IPS-15b (cell line): ENCODE results near the gene NABP2.

ENCODE experiments used
- H3K27me3 ChIP-seq: one replicate; pipeline ENCODE4 v1.6.1; 2013; ENCODE audit warnings: low read length; ENCODE audit not compliant: control insufficient read depth, insufficient read depth
- H3K36me3 ChIP-seq: one replicate; pipeline ENCODE4 v1.6.1; 2013; ENCODE audit warnings: low read length; ENCODE audit not compliant: control insufficient read depth, insufficient read depth
- H3K4me1 ChIP-seq: one replicate; pipeline ENCODE4 v1.6.1; 2013; ENCODE audit warnings: mild to moderate bottlenecking, low read length; ENCODE audit not compliant: control insufficient read depth, insufficient read depth
- H3K4me3 ChIP-seq: one replicate; pipeline ENCODE4 v1.5.1; 2013; ENCODE audit warnings: low read depth, low read length
- H3K9ac ChIP-seq: one replicate; pipeline ENCODE4 v1.6.1; 2013; ENCODE audit warnings: low read depth, mild to moderate bottlenecking, low read length
- H3K9me3 ChIP-seq: one replicate; pipeline ENCODE4 v1.6.1; 2013; ENCODE audit warnings: mild to moderate bottlenecking, low read length; ENCODE audit not compliant: control insufficient read depth, insufficient read depth

The NABP2 gene

DNA sequence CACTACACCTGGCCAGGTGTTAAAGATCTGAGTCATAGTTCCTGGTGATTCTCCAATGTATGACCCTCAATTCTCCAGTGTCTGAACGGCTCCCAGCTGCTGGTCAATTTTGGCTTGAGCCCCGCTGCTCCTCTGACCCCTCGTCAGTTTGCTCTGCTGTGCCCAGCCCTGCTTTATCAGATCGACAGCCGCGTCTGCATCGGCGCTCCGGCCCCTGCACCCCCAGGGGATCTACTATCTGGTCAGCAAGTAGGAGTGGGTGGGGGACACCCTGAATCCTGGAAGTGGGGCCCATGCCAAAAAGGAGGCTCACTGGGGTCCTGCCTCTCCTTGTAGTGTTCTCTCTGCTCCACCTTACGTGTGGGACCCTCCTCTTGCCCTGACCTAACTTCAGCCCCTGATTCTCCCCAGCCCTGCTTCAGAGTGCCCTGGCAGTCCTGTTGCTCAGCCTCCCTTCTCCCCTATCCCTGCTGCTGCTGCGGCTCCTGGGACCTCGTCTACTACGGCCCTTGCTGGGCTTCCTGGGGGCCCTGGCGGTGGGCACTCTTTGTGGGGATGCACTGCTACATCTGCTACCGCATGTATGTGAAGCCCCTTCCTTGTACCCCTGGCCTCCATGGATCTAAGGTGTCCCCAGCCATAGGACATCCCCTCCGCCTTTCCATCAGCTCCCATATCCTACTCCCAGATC, 10.7 kb downstream of the NABP2 start:
- Histone ChIP-seq H3K27me3 (no peaks in the 10 kb centered on the region), H3K4me1 (peaks cover 2% of the 10 kb centered on the region), H3K4me3 (no peak overlapping the region), H3K36me3 (peaks cover 10% of the 10 kb centered on the region), H3K9ac (no peak overlapping the region), H3K9me3 (no peaks in the 10 kb centered on the region)

DNA sequence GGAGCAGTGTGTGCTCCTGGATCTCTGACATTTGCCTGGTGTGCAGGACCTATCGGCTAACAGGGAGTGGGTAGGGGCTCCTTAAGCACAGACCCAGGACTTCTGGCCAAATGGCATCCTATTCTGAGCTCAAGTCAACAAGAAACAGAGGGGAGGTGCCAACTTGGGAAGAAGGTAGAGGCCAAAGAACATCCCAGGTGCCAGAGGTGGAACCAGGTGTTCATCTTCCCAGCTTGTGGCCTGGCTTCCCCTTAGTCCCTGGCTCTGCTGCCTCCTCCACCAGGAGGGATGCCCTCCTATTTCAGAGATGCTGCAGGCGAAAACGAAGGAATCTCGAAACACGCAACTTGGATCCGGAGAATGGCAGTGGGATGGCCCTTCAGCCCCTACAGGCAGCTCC, 11.9 kb downstream of the NABP2 start:
- Histone ChIP-seq H3K4me3 (no peak overlapping the region), H3K9ac (no peak overlapping the region)

GRCh38 chr12:56236985-56237384, 12.8 kb downstream of the NABP2 start:
- Histone ChIP-seq H3K4me1 (no peaks in the 10 kb centered on the region), H3K9ac (no peak overlapping the region), H3K9me3 (no peaks in the 10 kb centered on the region), H3K36me3 (peaks cover 16% of the 10 kb centered on the region), H3K27me3 (no peaks in the 10 kb centered on the region), H3K4me3 (no peak overlapping the region)

More for the DNA sequence above, 11.9 kb downstream of the NABP2 start:
- H3K36me3 ChIP-seq, result peaks cover 10% of the 10 kb centered on the region
- no peaks in the 10 kb centered on the region for H3K4me1 ChIP-seq
- H3K27me3 ChIP-seq, result no peaks in the 10 kb centered on the region
- H3K9me3 ChIP-seq, result no peaks in the 10 kb centered on the region

GRCh38 chr12:56237552-56237951, 13.4 kb downstream of the NABP2 start:
- H3K9me3 ChIP-seq, result no peaks in the 10 kb centered on the region
- no peak overlapping the region for H3K4me3 ChIP-seq
- H3K4me1 ChIP-seq, result no peaks in the 10 kb centered on the region
- H3K27me3 ChIP-seq, result no peaks in the 10 kb centered on the region
- peaks cover 18% of the 10 kb centered on the region for H3K36me3 ChIP-seq
- no peak overlapping the region for H3K9ac ChIP-seq

DNA sequence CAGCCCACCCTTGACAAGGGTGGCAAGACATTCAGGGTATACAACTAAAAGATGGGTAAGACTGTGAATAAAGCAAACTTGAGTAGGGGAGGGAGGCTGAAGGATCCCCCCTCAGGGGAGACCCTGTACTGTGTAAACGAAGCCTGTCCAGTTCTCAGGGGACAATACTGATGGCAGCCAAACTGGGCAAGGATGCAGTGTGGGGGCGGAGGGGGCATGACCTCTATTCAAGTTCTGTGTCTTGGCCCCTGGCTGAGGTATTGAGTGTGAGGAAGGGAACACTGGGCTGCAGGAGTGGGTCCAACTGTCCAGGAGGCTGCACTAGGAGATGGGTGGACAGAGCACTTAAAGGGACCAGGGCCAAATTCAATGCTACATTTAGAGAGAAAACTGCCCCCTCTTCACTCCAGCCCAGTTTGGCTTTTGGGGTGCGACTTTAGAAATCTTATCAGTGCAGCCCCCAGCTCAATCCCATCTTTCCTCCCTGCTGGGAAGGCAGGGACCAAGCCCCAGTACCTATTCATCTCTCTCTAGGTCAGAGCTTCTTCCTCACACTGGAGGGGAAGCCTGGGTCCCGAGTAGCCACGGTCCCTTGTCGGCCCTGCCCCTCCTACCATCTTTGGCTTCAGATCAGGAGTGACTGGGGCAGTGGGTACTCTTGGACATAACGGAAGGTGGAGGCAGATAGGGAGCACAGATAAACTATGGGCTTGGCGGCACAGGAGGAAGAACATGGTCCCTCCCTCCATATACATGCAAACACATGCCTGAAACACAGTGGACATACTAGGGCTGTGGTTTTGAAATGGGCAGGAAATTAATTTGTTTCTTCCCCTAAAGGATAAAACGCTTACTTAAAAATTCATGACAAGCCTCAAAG, 17.5 kb downstream of the NABP2 start:
- peaks cover 45% of the 10 kb centered on the region for H3K36me3 ChIP-seq
- no peaks in the 10 kb centered on the region for H3K4me1 ChIP-seq
- no peaks in the 10 kb centered on the region for H3K9me3 ChIP-seq
- no peaks in the 10 kb centered on the region for H3K27me3 ChIP-seq
- no peak overlapping the region for H3K9ac ChIP-seq
- H3K4me3 ChIP-seq, result no peak overlapping the region

DNA sequence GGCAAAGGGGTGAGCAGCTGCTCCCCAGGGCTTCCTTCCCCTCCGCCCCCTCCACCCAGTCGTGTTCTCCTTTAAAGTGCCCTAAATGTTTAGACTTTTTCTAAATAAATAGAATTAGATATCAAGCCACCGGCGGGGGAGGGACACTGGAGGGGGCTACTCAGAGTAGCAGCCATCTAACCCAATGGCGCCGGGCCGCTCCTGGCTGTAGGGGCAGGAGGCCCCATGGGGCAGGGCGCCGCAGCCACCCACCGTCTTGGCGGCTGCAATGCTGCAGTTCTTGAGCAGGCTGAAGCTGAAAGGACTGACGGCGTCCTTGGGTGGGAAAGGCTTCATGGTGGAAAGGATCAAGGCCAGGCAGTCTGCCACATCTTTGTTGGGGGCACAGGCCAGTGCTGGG, 18.8 kb downstream of the NABP2 start:
- H3K36me3 ChIP-seq, result peaks cover 51% of the 10 kb centered on the region
- H3K9ac ChIP-seq, result no peak overlapping the region

DNA sequence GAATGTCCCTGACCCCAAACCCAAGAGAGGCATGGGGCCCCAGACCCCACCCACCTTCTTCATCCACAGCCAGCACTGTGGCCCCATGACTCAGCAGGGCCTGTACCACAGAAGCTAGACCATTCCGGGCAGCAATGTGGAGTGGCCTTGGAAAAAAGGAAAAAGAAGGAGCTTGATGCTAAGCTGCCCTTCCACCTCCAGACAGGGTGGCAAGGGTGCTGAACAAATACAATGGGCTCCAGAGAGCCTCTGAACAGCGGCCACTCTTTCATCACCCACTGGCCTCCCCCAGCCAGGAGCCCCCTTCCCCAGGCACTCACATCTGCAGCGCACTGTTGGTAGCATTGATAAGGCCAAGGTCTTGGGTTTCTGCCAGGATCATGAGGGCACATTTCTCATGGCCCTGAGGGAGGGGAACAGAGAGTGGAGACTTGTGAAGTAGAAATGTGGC, 19.6 kb downstream of the NABP2 start:
- H3K9me3 ChIP-seq, result no peaks in the 10 kb centered on the region
- no peaks in the 10 kb centered on the region for H3K27me3 ChIP-seq
- H3K4me1 ChIP-seq, result no peaks in the 10 kb centered on the region
- no peak overlapping the region for H3K4me3 ChIP-seq
- peaks cover 58% of the 10 kb centered on the region for H3K36me3 ChIP-seq
- H3K9ac ChIP-seq, result no peak overlapping the region

More for the DNA sequence above, 18.8 kb downstream of the NABP2 start:
- Histone ChIP-seq H3K4me3 (no peak overlapping the region), H3K9me3 (no peaks in the 10 kb centered on the region), H3K27me3 (no peaks in the 10 kb centered on the region), H3K4me1 (no peaks in the 10 kb centered on the region)

DNA sequence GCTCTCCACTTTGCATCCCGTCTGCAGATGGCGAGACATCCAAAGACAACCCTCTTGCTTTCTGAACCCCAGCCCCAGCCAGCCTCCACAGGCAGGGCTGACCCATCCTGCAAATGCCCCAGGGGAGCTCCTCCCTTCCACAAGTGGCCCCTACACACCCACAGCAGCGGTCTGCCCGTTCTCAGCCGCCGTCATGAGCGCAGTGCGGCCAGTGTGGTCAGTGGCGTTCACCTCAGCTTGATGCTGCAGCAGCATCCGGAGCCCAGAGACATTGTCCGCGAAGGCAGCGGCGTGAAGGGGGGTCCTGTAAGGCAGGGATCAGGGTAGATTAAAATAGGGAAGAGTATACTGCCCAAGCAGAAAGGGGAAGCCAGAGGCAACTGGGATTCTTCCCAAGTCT, 20.4 kb downstream of the NABP2 start:
- no peaks in the 10 kb centered on the region for H3K4me1 ChIP-seq
- no peaks in the 10 kb centered on the region for H3K27me3 ChIP-seq
- no peaks in the 10 kb centered on the region for H3K9me3 ChIP-seq
- H3K9ac ChIP-seq, result no peak overlapping the region
- peaks cover 61% of the 10 kb centered on the region for H3K36me3 ChIP-seq
- H3K4me3 ChIP-seq, result no peak overlapping the region

- Histone ChIP-seq H3K4me1 (no peaks in the 10 kb centered on the region), H3K9me3 (no peaks in the 10 kb centered on the region), H3K36me3 (peaks cover 66% of the 10 kb centered on the region), H3K4me3 (no peak overlapping the region), H3K9ac (no peak overlapping the region), H3K27me3 (no peaks in the 10 kb centered on the region)
These were observed 23.8 kb downstream of the NABP2 start for GRCh38 chr12:56247923-56248322.

- no peaks in the 10 kb centered on the region for H3K4me1 ChIP-seq
- no peaks in the 10 kb centered on the region for H3K9me3 ChIP-seq
- H3K36me3 ChIP-seq, result peaks cover 68% of the 10 kb centered on the region
- no peak overlapping the region for H3K9ac ChIP-seq
- no peaks in the 10 kb centered on the region for H3K27me3 ChIP-seq
- H3K4me3 ChIP-seq, result no peak overlapping the region
These were observed 24.6 kb downstream of the NABP2 start for GRCh38 chr12:56248711-56249110.

GRCh38 chr12:56252649-56253048, 28.5 kb downstream of the NABP2 start:
- Histone ChIP-seq H3K4me1 (peaks cover 5% of the 10 kb centered on the region), H3K36me3 (peaks cover 62% of the 10 kb centered on the region), H3K9ac (no peak overlapping the region), H3K4me3 (no peak overlapping the region), H3K27me3 (no peaks in the 10 kb centered on the region), H3K9me3 (no peaks in the 10 kb centered on the region)

DNA sequence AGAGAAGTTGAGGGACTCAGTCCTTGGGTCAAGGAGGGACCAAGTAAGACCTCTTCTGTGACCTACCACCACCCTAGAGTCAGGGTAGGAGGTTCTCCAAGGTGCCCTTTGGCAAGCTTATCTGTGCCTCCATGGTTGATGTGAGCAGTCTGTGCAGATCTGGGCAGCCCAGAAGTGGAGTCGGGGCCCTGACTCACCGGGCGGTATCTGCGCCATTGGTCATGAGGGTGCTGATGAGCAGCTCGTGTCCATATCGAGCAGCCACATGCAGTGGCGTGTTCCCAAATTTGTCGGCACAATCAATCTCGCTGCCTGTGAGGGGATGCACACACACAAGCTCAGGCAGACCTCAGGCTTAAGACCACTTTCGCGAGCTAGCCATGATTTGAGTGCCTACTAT, 28.9 kb downstream of the NABP2 start:
- no peaks in the 10 kb centered on the region for H3K27me3 ChIP-seq
- no peak overlapping the region for H3K4me3 ChIP-seq
- H3K9ac ChIP-seq, result no peak overlapping the region
- H3K36me3 ChIP-seq, result peaks cover 57% of the 10 kb centered on the region
- no peaks in the 10 kb centered on the region for H3K9me3 ChIP-seq
- peaks cover 5% of the 10 kb centered on the region for H3K4me1 ChIP-seq
